ENCODE results near the gene IDH3A.

IDH3A gene

DNA sequence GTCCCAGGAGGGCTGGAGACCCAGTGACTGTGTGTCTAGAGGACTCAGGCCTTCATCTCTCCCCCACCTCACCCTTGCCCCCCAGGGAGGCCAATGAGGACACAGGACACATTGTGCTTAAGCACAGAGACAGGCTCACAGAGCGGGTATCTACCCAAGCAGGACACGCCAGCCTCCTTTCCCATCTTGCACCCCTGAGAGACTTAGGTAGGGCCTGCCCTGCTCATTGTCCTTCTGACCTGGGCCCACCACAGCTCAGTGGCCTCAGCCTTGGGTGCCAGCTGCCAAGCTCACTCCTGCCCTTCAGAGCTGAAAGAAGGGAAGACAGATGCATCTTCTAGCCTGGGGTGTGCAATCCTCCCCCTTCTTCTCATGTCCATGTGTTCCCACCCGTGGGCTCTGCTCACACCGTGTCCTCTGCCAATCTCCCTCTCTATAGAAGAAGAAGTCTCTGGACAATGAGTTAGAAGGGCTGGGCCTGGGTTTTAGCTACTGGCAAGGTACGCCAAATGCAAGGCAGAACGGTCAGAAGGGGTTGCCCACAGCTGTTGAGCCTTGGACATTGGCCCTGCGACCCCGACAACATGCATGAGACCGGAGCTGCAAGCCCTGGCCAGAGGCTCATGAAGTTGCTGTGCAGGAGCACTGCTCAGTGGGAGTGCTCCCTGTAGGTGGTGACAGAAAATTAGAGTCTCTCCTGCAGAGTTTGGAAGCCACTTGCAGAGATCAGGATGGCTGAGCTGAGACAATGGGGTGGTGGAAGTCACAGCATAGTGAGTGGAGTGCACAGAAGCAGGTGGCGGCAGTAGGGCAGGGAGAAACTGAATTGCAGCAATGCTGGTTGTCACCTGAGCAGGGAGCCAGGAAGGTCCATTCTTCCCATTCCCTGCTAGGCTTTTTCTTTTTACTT, 52.4 kb downstream of the IDH3A start:
- no peak for DNase-seq (ENCODE audit: extremely low read depth in 1 of 2, low read depth in 1 of 2)

DNA sequence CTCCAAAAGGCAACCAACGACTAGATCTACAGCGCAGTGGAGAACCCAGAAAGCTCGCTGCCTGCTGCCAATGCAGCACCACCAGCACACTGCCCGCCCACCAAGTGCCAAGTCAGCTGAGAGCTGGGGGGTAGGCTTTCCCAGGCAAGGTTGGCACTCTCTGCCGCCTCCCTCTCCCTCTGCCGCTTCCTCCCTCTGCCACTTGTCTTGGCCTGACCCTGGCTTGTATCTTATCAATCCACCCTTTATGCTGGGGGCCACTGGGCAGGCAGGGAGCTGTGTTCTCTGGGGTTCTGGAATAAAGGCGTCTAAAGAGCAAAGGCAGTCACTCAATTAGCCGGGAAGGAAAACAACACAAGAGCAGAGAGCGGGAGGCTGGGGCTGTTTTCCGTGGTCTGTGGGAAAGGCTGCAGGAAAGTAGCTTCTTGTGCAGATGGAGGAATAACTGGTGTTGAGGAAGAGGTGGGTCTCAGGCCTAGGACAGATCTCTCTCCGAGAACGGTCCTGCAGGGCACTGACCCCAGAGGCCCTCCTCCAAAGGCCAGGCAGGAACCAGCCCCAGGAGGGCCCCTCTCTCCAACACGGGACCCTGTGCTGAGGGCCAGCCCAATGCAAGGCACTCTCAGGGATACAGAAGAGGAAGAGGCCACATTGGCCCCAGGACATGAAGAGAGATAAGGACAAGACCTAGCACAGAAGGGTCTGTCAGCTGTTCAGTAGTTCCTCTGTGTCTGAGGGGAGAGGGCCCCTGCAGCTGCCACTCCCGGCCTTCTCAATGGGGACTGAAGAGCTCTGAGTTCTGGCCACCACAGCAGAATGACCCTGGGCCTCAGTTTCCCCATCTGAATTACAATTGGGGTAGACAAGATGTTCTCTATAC, 54.4 kb downstream of the IDH3A start:
- no peak for DNase-seq (ENCODE audit: extremely low read depth in 1 of 2, low read depth in 1 of 2)

DNA sequence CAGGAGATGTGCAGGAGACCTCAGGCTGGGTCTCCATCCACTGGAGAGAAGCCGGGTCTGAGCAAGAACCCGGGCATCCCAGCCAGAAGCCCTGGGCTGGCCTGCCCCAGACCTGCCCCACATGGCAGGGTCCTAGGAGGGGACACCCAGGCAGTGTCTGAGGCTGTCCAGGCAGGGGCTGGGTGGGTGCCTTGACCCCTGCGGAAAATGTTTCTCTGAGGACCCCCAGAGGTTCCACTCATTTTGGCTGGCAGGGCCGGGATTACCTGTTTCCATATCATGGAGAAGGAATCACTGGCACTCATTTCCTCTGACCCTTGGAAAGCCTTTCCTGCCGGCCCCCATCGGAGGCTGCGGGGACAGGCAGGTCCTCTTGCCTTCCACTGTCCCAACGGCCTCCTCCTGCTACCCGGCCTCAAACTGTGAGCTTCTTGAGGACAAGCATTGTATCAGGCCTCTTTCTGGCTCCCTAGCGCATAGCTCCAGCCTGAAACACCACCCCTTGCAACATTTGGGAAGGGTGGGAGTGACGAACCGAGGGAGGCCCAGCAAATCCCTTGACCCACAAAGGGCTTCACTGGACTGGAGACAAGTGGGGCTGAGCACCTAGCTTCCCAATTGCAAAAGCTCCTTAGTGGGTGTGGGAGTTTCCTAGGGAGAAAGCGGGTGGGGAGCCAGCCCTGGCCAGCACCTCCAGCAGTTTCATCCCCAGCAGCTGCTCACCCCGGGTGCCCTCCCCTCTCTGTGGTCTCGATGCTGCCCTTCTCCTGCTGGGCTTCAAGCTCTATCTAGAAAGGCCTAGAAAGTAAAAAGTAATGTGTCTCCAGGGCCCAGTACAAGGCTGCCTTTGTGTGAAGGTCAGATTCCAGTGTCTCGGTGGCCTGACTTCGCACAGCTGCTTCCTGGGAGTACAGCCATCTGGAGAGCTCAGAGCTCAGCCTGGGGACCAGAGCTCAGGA, 55.5 kb downstream of the IDH3A start:
- no peak for DNase-seq (ENCODE audit: extremely low read depth in 1 of 2, low read depth in 1 of 2)

DNA sequence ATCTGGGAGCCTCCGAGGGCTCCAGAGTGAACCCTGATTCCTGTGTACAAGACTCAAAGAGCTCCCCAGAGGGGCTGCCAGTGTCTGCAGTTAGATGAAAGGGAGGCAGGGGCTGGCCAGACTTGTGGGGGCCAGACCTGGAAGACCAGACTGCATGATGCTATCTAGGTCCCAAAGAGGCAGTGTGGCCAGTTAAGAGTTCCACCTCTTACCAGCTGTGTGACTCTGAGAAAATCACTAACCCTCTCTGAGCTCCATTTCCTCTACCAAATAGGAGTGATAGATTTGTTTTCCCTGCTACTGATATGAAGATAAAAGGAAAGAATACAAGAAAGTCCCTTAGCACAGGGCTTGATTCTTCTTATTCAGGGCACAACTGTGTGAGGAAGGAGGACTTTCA, 56.2 kb downstream of the IDH3A start:
- DNase-seq (ENCODE audit: extremely low read depth in 1 of 2, low read depth in 1 of 2): no peak

DNA sequence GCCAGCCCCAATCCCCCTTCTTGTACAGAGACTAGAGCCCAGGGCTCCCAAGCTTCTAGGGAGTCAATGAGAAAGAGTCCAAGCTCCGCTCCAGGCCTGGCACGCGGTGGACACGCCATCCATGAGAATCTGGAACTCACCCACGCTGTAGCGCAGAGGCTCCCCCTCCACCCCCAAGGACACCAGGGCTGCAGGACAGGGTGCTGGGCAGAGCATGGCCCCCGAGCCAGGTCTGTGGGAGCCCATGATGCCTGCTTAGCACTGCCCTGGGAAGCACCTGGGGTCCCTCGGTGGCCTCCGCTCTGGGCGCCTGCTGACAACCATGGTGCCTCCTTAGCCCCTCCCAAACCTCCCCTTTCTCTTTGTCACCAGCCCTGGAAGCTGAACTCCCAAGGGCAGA, 56.7 kb downstream of the IDH3A start:
- DNase-seq (ENCODE audit: extremely low read depth in 1 of 2, low read depth in 1 of 2): no peak

DNA sequence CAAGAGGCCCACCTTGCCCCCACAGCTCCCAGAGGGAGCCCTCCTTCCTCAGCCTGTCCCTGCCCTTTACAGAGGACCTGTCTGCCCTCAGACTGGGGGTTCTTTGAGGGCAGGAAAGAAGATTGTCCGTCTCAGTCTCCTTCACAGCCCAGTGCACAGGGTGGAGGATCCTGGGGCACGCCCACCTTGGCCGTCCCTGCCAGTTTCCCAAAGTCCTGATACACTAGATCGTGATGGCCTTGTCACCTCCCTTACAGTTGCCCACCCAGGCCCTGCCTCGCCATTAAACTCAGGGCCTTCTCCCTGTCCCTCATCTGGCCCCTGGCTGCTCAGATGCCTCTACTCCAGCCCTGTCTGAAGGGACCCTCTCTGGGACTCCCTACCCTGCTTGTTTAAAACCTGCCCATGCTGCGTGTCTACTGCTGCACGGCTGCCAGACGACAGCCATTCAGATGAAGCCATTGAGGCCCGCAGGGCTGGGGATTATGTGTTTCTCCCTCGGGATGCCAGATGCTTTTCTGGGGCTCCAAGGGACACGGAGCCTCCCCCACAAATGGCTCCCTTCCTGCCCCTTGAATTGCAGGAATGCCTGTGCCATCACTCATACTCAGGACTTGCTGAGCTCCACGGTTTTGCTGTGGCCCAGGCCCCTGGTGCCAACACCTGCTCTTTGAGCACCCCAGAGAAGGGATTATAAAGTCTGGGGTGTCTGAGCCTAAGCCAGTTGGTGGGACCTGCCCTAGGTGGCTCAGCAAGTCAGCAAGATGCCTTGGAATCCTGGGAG, 57.4 kb downstream of the IDH3A start:
- no peak for DNase-seq (ENCODE audit: extremely low read depth in 1 of 2, low read depth in 1 of 2)

DNA sequence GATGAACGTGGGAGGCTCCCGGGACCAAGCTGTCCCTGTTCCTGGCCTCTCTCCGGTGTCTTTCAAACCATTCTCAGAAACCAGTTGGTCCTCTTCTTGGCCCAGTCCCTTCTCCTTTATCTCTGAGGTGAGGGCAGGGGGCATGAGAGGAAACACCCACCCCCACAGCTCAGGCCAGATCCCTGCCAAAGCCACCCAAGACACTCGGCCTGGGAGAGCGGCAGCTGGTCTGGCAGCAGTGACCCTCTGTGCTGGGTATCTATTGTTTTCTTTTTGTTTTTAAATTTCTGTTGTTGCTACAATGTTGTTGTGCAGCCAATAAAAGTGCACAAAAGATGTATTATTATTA, 57.9 kb downstream of the IDH3A start:
- no peak for DNase-seq (ENCODE audit: extremely low read depth in 1 of 2, low read depth in 1 of 2)

DNA sequence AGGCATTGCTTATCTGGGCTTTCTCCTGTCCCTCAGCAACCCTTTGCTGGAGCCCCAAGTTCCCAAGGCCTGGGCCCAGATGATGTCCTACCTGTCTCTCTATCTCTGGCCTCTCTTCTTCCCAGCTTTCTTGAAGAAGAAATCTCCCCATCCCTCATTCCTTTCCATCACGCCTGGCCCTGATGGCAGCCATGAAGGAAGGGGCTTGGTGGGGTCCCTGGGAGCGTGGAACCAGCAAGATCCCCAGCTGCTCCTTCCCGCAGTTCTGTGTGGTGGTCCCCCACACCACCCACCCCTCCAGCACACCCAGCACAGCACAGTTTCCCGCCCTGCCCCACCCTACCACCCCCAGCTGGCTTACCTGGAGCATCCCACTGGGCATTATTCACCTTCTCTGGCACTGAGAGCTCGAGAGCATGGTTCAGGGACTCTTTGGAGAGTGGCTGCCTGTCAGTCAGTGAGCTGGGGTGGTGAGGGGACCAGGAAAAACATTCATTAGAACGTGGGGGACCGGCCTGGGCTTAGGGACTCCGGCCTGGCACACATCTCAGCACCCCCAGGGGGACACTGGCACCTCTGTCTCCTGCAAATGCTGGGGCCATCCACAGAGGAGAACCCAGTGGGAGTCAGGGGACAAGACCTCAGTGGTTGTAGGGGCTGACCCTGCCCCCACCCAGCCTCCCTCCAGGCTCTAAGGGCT, 58.6 kb downstream of the IDH3A start:
- no peak for DNase-seq (ENCODE audit: extremely low read depth in 1 of 2, low read depth in 1 of 2)

DNA sequence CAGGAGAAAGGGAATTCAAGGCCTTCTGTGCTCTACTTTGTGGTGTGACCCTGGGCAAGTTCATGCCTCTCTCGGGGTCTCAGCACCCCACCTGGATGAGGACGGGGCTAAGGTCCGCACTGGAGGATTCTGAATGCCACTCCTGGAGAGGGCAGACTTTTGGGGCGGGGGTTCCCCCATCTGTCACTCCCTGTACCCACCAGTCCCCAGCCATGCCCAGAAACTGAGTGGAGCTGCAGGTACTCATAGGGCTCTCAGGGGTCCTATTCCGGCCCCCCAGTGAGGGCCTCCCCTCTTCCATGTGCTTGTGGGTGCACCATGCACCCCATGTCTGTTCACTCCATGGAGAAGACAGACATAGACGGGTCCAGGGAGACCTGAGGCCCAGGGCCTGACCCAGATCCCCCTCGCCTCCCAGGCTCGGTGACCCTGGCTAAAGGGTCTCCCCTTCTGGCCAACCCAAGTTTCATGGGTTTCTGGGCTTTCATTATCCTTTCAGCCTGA, 59.2 kb downstream of the IDH3A start:
- no peak for DNase-seq (ENCODE audit: extremely low read depth in 1 of 2, low read depth in 1 of 2)

DNA sequence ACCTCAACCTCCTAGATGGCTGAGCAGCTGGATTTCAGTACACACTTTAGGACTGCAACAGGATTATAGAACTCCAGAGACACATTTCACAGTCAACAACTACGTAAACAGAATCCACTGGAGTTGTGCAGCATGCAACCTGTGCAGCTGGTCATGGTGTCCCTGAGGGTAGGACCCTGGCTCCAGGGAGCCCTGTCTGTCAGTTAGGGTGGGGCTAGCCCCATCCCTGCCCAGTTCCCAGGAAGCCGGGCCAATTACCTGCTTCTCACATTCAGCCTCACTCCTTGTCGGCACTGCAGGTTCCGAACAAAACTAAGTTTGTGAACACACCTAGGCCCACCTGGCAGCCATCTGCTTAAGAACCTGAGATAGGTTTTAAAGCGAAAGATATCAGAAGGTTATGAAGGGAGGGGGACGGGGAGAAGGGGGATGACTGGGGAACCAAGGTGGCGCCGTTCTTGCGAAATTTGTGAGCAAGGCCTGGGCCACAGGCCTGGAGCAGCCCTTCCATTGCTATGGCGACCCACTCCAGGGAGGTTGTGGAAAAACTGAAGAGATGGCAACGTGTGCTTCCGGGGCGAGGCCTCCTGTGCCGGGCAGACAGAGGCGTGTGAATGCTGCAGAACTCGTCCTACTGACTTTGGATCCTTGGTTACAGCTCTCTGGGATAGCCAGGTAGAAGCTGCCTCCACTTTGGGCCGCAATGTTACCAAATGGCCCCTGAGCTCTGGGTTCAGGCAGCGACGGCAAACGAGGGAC, 59.9 kb downstream of the IDH3A start:
- no peak for DNase-seq (ENCODE audit: extremely low read depth in 1 of 2, low read depth in 1 of 2)

DNA sequence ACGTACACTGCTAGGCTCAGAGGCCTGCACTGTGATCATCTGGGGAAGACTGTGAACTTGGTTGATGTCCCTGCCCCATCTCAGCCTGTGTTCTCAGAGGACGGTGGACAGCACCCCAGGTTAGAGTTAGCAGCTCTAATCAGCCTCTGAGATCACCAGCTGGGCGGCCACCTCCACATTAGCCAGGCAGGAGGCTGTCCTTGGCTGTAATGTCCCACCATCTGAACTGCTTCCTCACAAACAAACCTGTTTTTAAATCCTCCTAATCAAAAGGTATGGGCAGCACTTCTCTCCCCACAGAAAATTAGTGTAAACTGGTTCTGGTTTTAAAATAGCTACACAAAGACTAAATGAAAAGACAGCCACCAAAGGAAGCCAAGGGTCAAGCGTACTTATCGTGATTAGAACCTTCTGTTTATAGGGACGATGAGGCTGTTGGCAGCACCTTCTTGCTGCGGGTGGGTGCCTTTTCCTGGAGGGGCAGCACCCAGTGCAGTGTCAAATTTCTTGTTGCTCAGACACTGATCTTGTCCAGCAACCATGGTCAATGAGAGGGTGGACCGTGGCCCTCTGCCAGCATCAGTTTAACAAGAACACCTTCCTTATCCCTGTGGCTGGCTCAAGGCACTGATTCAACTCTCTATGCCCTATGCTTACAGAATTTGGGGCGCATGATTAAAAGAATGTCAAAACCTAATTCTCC, 60.6 kb downstream of the IDH3A start:
- no peak for DNase-seq (ENCODE audit: extremely low read depth in 1 of 2, low read depth in 1 of 2)

DNA sequence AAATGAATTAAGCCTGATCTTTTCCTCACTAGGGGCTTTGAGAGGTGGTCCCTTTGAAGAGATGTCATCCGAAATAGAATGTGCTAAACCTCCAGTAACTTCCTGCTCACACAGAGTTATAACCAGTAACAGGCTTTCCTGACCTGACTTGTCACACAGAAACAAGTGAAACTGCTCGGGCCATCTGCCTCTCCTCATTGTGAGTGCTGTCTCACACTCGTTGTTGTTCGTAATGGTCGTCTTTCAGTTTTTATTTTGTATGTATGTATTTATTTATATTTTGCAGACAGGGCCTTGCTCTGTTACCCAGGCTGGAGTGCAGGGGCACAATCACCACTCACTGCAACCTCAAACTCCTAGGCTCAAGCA, 61.2 kb downstream of the IDH3A start:
- DNase-seq (ENCODE audit: extremely low read depth in 1 of 2, low read depth in 1 of 2): no peak

DNA sequence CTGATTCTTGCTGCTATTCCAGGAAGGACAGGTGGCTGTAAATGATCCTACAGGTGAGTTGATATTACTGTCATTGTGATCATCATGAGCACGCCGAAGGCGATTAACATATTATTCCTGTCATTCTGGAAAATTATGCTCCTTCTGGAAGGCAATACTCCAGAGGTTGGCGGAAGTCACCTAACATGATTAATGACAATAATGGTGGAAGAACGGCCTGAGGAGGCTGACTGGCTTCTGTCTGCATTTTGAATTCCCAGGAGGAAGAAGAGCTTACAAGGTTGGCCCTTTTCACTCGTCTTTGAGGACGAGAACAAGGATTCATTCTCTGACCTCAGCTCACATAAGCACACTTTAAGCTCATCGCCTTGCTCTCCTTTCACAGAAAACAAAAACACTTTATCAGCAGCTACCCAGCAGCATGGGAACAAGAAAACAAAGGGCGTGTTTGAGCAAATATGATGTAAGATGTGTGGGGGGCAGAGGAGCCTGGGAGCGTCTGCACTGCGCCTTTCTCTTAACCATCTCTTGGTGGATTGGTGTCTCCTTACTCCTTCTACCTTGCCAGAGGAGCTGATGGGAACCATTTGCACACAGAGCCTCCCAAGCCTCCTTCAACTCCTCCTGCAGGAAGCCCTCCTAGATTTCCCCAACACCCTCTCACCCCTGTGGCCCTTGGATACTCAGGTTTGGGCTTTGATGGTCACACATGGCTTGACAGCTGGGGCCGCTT, 62.2 kb downstream of the IDH3A start:
- DNase-seq (ENCODE audit: extremely low read depth in 1 of 2, low read depth in 1 of 2): no peak

DNA sequence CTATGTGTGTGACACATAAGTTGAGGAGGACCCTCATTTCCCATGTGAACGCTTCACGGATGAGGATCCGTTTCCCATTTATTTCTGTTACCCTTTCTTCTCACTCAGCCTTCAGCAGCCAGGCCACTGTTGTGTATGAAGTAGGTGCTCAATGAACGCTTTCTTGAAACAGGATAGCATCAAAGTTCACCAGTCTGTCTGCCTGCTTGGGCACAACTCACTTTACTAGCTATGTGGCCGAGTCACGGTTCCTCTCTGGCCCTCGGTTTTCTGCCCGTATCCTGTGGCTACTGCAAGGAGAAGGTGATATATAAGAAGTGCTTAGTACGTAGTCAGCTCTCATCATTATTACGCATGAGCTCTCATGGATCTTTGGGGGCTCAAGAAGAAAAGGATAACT, 62.8 kb downstream of the IDH3A start:
- DNase-seq (ENCODE audit: extremely low read depth in 1 of 2, low read depth in 1 of 2): no peak

DNA sequence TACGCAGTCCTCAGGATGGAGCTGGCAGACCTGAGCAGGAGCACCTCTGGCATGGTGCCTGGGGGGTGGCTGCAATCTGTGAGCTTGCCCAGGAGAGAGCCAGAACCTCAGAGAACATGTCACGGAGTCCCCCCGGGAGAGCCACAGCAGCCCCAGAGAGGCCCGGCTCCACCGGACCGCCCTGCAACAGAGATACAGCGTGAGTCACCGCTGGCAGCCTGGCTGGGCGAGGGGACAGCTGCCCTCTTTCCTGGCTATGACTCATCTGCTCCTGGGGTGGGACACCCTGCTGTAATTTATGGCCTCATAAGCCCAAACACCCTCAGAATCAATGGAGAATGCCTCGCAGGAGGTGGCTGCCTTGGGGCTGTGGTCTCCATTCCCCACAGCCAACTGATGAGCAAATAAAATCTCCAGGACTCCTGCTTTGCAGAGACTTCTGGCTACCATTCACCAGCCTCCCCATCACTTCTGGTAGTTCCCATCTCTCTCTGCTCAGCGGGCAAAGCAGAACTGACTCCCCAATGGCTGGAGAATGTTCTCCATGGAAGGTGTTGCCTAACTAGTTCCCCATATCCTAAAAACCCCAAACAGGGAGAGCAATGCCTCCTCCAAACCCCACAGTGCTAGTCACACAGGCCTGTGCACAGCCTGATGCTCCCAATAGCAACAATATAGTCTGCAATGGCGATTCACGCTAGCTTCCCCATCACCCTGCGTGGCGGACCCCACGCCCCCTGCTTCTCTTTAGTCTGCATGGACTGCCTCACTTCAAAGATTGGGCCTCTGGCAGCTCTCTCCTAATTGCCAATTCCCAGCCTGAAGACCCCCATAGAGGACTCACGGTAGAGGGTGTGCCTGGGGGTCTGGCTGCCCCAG, 63.6 kb downstream of the IDH3A start:
- DNase-seq (ENCODE audit: extremely low read depth in 1 of 2, low read depth in 1 of 2): no peak

DNA sequence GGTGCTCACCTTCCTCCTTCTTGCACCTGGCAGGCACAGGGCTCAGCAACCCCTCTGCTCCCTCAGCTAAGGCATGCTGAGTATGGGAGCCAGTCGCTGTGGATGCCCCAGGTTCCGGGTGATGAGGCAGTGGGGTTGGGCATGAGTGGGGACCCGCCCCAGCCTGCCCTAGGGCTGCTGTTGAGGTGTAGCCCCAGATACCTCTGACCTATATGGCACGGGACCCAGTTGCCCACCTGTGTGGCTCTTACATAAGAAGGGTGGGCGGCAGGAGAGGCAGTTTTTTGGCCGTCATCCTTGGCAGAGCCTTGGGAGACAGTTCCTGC, 64.2 kb downstream of the IDH3A start:
- no peak for DNase-seq (ENCODE audit: extremely low read depth in 1 of 2, low read depth in 1 of 2)

DNA sequence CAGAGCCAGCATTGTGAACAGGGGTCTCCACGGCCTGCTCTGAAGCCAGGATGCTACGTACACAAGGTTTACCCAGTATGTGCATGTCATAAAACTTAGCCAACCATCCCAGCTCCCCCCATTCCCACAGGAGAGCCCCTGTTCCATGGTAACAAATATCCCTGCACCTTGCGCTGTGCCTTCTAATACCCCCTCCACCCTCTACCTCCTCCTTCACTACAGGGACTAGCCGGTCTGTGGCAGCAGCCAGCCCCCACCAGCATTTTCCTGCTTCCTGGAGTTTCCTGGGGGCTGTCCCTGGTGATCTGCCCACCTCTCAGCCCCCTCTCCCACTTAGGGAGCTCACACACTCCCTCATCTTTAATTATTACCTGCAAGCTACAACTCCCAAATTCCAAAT, 64.8 kb downstream of the IDH3A start:
- no peak for DNase-seq (ENCODE audit: extremely low read depth in 1 of 2, low read depth in 1 of 2)

Data from activated CD8-positive, alpha-beta memory T cell treated with anti-CD3 and anti-CD28 coated beads for 1 hour (primary cell).